SK-N-SH (cell line): Measurements from ENCODE around the gene MAST2.

Experiments used
- CTCF ChIP-seq: fragments of 200-600 bp; sonication (generic); IDR thresholded peaks from 2 replicates; pipeline ENCODE4 v1.6.1; 2017; ENCODE audit warnings: antibody characterized with exemption, mild to moderate bottlenecking, moderate library complexity
- EP300 ChIP-seq, 2 experiments: IDR thresholded peaks; 2 replicates each; pipeline versions ENCODE4 v1.4.0 to v1.6.1; 2012; ENCODE audit warnings: borderline replicate concordance in 1 of 2, low read depth in 1 of 2, low read length in 1 of 2
- FOXM1 ChIP-seq: IDR thresholded peaks from 2 replicates; pipeline ENCODE4 v1.4.0; 2012; ENCODE audit warnings: low read depth, mild to moderate bottlenecking
- SMC3 ChIP-seq: IDR thresholded peaks from 2 replicates; pipeline ENCODE4 v1.6.1; 2012; ENCODE audit warnings: low read depth, low read length, improper control_type of control experiment
- USF2 ChIP-seq: fragments of 150-350 bp; IDR thresholded peaks from 2 replicates; pipeline ENCODE4 v1.6.1; 2017; ENCODE audit warnings: antibody characterized with exemption, low read length, low read depth, borderline replicate concordance

GRCh38 chr1:45884700-45885099 is 81.3 kb downstream of the MAST2 start:
- no peak for TF ChIP-seq EP300 (IDR thresholded peaks at IDR 0.05; ENCODE audit: borderline replicate concordance in 1 of 2, low read depth in 1 of 2, low read length in 1 of 2)
- TF ChIP-seq SMC3 = no peak
- no peak for TF ChIP-seq CTCF
- no peak for TF ChIP-seq USF2
- TF ChIP-seq FOXM1 = no peak
